Stimulated activated CD4-positive, alpha-beta T cell treated with anti-CD3 and anti-CD28 coated beads, Interleukin-1b, Interleukin-23, amount 100 ng/mL, for 1 hour (primary cell): ENCODE results near the gene LTBP1.

Experiments used
- DNase-seq, 2 donors: peaks; one replicate each; pipeline ENCODE4 v3.0.0-alpha.2; 2020; ENCODE audit warnings: low read depth in 2 of 2

The LTBP1 gene

GRCh38 chr2:33265584-33266338 lies 319.0 kb downstream of the LTBP1 start:
- no peak for DNase-seq

GRCh38 chr2:33266467-33266866 lies 319.7 kb downstream of the LTBP1 start:
- DNase-seq, result no peak

DNA sequence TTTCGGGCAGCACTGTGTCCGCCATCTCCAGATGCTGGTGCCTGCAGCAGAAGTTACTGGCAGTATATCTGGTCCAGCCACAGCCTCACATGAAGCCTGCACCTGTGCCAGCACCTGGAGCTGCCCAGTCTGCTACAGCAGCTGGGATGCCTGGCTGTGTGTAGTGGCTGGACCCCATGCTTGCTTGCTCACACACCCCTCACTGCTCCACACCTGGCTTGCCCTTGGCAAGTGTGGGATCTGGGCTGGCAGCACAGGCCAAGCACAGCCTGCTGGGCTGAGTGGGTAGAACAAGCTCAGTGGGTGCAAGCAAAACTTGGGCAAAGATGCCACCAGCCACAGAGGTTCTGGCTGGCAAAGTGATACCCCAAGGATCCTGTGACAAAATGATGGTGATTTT lies 320.3 kb downstream of the LTBP1 start:
- DNase-seq, result no peak

GRCh38 chr2:33267756-33268155 lies 321.0 kb downstream of the LTBP1 start:
- DNase-seq, result no peak

DNA sequence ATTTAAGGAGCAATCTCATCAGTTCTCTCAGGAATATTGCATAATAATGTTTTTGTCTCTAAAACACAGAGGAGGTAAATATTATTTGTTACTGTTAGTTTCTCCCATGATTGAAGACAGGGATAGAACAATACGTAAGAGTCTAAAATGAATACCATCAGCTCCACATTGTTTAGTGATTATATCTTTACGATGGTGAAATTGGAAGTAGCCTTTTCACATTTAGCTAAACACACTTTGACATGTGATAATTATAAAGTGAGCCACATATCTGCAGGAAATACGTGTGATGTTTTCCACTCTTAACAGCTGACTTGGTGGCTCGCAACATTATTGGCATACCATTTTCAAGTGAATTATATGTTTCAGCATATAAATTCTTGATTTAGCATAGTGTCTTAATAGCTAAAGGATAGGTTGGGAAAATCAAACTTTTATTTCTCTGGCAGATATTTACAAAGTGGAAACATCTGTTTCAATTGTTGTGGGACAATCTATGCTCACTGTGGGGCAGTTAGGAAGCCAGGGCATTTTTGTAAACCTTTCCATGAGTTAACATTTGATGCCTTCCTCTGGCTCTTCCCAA lies 321.6 kb downstream of the LTBP1 start:
- DNase-seq, result no peak

DNA sequence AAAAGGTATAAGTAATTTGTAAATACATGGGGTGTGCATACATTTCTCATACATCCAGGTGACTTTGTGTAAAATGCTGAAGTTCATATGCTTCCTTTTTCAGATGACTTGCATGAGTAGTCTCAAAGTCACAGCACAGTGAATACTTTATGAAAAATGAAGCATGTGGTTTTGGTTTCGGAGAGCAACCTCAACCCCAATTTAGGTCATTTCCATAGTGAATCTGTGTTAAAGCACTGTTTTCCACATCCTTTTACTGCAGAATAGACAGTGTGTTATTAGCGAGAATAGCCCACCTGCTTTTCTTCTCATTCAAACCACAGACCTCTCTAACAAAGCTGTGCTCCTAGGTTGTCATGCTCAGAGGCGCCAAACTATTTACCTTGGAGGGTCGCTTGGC lies 325.2 kb downstream of the LTBP1 start:
- DNase-seq, result no peak

DNA sequence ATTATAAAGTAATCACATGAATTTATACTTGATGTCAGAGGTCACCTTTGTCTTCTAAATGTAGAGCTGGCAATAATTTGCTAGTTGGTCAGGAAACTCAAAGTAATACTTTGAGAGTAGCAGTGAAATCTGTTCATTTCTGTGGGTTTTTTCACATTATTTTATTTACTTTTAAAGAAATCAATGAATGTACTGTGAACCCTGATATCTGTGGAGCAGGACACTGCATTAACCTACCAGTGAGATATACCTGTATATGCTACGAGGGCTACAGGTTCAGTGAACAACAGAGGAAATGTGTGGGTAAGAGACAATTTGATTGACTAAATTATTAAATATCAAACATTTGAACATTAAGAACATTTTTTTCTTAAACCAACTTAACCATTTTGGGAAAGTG lies 326.7 kb downstream of the LTBP1 start:
- DNase-seq, result no peak

DNA sequence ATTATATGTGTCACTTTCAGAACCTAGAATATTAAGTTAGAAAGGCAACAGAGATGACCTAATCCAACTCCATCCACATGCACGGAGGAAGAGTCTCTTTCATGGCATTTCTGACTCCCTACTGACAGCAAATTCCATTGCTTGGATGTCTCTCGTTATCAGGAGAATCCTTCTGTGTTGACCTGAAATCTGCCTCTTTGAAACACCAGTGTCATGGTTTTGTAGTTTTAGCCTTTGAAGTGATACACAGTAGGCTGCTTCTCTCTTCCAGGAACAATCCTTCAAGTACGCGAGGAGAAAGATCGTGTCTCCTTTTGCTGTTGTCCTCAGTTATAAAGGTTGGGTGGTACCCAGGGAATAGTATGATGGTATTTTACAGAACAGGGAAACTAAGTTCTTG lies 327.8 kb downstream of the LTBP1 start:
- no peak for DNase-seq

DNA sequence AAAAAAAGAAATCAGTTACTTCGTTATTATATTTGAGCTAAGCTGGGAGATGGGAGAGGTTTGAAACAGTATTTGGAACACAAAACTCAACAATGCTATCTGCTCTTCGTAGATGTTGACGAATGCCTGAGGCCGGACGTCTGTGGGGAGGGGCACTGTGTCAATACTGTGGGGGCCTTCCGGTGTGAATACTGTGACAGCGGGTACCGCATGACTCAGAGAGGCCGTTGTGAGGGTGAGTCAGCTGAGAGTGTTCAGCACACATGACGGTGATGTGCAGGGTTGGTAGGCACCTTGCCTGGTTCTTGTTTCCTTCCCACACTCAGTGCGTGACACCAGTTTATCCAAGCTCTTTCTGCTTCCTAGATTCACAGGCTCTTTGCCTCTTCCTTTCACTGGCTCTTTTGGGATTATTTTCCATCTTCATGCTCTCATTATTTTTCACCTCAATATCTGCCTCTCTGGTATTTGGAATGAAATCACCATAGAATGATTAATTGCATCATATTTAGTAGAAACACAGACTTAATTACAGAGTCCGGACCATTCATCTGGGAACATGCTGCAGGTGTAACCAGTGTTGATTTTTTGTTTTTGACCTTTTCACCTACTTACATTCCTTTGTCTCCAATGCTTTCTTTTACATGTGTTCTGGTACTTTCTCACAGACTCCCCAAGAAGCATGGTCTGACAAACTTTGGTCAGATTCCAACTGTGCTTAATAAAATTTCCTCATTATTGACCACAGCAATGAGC lies 329.1 kb downstream of the LTBP1 start:
- DNase-seq, result no peak

DNA sequence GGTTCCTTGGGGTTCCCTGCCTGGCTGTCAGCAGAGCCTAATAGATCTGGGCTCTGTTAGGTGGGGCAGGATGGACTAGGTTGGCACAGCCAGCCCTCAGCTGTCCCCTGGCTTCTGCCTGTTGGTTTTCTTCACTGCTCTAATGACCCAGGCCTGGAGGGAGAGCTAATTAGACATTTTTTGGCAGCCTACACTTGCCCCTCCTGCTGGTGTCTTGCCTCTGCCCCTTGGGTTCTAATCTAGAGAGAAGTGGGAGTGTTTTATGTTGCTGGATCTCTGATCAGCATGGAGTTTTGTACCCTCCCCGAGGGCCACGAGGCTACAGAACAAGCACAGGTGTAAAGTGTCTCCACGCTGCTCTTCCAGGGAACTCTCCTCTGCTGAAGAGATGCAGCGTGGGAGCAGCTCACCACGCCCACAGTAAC lies 330.3 kb downstream of the LTBP1 start:
- no peak for DNase-seq

DNA sequence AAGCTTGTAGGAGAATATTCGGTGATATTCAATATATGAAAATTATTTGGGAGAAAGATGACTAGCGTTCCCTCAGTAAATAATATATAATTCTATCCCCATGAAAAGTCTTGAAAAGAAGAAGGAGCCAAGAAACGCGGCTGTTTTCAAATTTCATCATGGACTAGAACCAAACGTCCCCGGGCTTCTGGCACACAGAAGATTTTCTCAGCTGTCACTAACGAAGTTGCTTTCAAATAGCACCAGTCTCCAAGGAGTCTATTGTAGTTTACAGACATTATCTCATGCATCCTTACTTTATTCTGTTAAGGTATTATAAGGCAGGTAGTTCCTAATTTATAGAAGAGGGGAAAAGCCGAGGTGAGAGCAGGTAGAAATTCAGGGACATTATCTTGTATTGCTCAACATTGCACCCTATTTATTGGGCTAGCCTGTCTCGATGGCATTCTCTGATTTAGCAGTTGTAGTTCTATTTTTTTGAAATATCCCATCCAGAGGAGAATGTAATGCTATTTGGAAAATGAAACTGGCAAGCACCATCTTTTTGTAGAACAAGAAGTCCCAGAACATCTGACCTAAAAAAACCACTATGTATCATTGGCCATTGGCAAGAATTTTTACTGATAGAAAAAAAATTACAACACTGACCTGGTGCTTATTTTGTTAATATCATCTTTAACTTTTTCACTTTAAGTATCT lies 331.6 kb downstream of the LTBP1 start:
- no peak for DNase-seq

- no peak for DNase-seq
Measured at GRCh38 chr2:33284287-33284686, 337.5 kb downstream of the LTBP1 start.

DNA sequence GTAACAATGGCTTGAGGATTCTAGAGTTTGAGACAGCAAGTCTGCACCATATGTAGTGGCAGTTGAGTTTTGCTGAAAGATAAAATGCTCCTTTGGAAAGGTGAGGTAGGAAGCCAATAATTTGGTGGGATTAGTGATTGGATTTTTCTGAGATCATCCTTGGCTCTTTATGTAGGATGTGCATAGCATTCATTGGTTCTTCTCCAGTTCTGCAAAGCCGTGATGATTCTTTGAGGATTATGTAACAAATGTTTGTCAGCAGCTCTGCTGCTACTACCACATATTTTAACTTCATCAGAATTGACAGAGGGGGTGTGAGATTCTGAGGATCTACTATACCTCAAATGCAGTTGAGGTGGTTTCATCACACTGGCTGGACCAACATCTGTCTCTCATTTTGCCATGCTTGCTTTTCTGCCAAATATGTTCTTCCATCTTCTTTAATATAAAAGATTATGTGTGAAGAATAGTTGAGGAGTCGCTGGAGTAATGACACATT lies 340.8 kb downstream of the LTBP1 start:
- DNase-seq, result no peak

GRCh38 chr2:33288011-33288410 lies 341.3 kb downstream of the LTBP1 start:
- DNase-seq, result no peak

GRCh38 chr2:33289961-33290360 lies 343.2 kb downstream of the LTBP1 start:
- DNase-seq, result no peak

GRCh38 chr2:33291278-33292013 lies 344.7 kb downstream of the LTBP1 start:
- no peak for DNase-seq

- DNase-seq, result no peak
Measured at GRCh38 chr2:33292063-33292462, 345.3 kb downstream of the LTBP1 start.

- no peak for DNase-seq
Measured at GRCh38 chr2:33292981-33293595, 346.3 kb downstream of the LTBP1 start.

GRCh38 chr2:33298233-33298632 lies 351.5 kb downstream of the LTBP1 start:
- no peak for DNase-seq

- no peak for DNase-seq
Measured at GRCh38 chr2:33301355-33301754, 354.6 kb downstream of the LTBP1 start.

DNA sequence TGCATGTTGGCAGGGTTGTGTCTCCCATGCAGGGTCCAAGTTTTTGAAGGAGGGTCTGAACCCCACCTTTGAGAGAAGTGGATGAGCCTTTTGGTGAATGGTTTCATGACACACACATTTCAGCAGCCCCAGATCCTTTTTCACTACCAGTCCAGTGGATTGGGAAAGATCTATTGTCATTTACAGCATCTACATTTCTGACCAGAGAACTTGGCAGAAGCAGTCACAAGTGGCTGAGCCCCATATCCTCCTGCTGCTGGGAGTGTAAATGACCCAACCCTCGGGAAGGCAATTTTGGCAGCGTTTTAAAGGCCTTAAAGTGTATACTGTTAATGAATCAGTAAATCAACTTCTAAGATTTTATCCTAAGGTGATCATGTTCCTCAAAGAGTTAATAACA lies 355.6 kb downstream of the LTBP1 start:
- DNase-seq, result no peak
